HG03457 (cell line): ENCODE results near the gene KBTBD8.

Experiments used
- ATAC-seq: cut with Tn5 transposase; IDR thresholded peaks from one replicate; pipeline ENCODE4 v1.9.1; 2021; ENCODE audit warnings: moderate number of reproducible peaks; ENCODE audit not compliant: unreplicated experiment

The KBTBD8 gene

DNA sequence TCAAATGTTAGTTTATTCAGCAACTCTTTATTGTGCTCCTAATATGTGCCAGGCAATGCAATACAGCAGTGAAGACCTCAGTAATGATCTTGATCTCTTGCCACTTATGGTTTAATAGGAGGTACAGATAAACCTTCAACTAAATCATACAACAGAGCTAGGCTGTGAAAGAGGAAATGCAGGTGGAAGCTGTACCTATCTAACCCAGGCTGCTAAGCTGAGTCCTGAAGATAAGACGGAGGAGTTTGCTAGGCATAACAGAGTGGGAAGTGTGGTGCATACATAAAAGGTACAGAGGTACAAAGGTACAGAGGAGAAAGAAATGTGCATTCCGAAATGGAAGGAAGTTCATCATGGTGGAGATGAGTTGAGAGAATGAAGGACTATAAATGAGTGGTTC lies 35.0 kb downstream of the KBTBD8 start:
- no peak for ATAC-seq

DNA sequence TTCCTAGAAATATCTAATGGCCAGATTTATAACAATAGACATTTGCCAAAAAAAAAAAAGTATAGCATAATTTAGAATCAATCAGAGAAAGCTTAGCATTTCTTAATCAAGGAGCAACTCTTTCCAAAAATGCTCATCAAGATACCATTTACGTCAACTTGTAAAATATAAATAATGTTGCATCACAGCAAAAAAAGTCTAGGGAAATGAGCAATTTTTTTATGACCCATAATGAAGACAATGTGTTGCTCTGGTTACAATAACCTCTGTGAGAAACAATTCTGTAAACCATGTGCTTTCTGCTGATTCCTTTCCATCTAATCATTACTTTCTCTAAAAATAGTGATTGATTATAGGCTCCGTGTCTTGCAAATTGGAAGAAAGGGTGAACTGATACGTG lies 36.3 kb downstream of the KBTBD8 start:
- no peak for ATAC-seq

DNA sequence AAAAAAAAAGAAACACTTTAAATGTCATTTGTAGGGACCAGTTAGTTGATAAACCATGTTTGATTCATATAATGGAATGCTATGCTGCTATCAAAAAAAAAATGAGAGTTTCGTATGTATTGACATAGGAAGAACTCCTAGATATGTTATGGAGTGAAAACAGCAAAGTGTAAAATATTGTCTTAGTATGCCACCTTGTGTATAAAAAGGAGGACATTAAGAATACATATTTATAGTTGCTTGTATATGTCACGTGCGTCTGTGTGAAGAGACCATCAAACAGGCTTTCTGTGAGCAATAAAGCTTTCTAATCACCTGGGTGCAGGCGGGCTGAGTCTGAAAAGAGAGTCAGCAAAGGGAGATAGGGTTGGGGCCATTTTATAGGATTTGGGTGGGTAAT lies 39.5 kb downstream of the KBTBD8 start:
- no peak for ATAC-seq

DNA sequence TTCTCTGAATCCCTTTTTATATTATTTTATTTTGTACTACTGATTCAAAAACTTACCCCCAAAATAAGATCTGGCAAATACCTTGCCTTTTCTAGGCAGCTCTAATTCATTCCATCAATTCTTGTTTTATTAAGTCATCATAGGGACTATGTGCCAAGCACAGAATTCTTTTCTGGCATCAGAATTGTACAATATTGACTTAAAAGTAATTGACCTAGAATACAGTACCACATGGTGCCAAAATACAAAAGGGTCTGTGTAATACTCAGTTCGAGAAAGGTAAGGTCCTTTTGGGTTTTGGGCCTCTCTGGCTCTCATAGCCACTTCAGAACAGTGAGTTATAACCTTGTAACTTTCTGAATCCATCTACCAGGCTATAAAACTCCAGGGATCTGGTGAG lies 46.2 kb downstream of the KBTBD8 start:
- no peak for ATAC-seq

DNA sequence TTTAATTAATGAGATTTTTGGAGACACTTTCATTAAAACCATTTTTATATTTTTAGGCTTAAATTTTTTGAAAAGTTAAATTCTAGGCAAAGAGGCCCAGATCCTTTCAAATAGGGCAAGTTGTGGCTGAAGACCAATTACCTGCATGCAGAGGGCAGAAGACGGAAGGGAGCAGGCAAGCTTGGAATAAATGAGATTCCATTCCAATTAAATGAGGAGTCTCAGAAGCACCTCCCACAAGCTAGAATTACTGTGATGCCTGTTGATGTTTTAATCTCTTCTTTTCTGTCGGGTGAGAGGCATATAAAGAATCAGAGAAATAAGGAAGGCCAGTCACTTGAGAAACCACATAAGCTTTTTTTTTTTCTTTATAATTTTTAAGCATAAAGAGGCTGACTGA lies 46.8 kb downstream of the KBTBD8 start:
- ATAC-seq: no peak

DNA sequence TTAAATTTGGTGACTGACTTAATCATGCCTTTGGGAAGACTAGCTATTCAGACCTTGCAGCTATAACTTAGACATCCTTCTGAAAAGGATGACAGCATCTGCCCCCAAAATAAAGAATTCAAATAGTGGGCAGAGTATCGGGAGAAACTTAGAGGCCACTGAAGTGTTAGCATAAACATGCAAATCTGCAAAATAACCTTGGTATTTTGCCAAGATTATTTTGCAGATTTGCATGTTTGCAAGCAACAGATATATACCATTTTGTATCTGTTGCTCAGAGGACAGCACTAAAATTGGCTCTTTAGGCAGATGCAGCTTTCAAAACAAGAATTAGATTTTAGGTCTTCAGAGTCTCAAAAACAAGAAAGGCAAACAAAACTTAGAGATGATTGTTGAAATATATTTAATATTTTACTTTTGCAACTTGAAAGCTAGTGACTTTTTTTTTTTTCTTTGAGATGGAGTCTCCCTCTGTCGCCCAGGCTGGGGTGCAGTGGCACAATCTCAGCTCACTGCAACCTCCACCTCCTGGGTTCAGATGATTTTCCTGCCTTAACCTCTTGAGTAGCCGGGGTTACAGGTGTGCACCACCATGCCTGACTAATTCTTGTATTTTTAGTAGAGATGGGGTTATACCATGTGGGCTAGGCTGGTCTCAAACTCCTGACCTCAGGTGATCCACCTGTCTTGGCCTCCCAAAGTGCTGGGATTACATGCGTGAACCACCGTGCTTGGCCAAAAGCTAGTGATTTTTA lies 47.8 kb downstream of the KBTBD8 start:
- ATAC-seq: no peak

DNA sequence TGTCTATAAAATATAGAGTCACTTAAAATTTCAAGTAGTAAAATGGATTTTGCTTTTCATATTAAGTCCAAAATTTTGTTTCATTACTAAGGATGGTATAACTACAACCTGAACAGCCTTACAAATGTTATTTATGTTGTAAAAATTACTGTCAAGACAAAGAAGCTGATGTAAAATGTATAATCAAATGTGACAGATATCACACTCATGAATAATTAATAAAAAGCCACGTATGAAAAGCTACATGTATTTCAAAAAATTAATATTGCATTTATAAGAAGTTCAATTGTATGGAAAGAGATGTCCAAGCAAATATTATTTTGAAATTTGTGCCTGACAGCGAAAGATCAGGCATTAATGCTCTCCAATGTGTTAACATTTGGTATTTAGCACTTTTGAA lies 48.9 kb downstream of the KBTBD8 start:
- ATAC-seq: no peak

DNA sequence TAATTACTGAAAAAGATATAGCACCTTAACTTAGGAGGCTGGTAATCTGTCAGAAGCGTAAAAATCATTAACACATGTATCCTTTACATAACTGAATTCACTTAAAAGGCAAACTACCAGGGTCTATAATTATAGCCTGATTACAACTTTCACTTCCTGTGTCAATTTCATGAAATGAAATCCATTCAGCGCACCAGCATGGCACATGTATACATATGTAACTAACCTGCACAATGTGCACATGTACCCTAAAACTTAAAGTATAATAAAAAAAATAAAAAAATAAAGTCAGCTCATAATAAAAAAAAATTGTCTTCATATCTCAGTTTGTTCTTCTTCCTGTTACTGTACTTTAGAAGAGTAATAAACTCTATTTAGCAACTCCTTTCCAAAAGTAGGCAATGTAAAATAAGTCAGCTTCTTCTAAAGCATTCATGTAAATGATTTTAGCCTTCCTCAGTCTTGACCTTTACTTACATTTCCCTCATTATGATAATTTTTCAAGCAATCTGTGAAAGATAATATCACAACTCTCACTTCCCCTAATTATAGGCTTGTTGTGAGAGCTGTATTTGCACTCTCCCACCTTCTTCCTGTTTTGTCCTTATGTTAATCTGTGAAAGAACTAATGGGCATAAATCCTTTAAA lies 50.1 kb downstream of the KBTBD8 start:
- ATAC-seq: peak; percentile 95

DNA sequence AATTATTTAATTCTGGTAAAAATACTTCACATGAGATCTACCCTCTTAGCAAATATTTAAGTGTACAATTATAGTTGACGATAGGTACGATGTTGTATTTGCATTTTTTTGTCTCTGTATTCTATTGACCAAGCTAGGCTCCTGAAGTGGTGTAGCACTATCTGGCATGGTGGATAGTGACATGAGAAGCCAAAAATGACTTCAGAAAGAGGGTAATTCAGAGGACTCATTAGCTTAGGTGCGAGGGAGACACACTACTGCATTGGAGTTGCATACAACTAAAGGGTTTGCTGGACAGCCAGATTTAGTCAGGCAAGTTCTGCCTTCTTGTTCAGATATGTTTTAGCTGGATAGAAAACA lies 50.6 kb downstream of the KBTBD8 start:
- peak; percentile 62 for ATAC-seq

DNA sequence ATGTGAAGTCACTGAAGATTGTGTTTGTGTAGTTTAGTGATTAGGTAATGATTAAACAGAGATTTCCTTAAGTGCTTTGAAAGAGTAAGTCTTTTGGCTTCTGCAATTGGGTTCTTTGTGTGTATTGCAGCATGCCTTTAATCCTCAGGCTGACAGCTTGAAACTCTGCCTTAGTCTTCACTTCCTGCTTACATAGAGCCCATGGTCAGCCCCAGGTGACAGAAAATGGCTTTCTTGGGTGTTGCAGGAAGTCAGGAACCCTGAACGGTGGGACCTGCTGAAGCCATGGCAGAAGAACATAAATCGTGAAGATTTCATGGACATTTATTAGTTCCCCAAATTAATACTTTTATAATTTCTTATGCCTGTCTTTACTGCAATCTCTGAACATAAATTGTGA lies 61.3 kb downstream of the KBTBD8 start:
- ATAC-seq: no peak
